Measurements from ENCODE around the gene BCAR3.
A peak's percentile ranks its signal among the peaks of the same experiment; 100 is the strongest.
"Not testable (repeated sequence)": the region's sequence is repeated elsewhere in the genome, so short reads cannot be mapped to it uniquely, and the experiment has no call there.

BCAR3 gene

DNA sequence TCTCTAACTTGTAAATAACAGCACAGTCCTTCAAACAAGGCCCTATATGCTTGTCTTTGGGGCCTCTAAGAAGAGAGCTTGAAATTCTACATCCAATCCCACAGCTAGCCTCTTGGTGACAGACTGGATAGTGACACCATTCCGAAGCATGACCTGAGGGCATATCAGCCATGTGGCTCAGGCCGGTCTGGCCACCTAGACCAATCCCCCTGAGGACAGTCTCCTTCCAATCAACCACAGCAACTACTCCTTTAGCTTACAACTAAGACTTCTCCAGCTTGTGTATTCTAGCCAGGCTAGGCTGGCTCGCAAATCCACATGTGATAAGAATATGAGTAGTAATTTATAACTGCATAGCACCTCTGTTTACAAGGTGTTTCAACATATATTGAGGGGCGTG, 14.0 kb downstream of the BCAR3 start:
- no peak for DNase-seq

- DNase-seq, result peak; percentile 54 to 65
Measured at GRCh38 chr1:93666613-93667384, 14.8 kb downstream of the BCAR3 start.

DNA sequence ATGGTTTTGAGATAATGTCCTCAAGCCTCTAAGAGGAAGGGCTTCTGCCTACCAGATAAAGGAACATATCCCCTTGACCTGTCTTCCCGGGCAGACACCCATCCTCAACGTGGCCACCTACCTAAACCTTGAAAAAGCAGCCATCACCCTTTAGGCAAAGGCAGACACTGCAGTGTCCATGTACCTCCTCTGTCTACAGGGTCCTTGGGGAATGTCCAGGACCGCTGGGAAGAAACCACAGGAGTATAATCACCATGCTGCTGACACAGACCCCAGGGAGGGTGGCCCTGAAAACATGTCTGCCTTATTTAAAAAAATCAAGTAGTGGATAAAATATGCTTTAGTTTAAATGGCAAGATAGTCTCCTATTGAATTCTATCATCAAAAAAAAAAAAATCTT, 16.6 kb downstream of the BCAR3 start:
- no peak for DNase-seq

DNA sequence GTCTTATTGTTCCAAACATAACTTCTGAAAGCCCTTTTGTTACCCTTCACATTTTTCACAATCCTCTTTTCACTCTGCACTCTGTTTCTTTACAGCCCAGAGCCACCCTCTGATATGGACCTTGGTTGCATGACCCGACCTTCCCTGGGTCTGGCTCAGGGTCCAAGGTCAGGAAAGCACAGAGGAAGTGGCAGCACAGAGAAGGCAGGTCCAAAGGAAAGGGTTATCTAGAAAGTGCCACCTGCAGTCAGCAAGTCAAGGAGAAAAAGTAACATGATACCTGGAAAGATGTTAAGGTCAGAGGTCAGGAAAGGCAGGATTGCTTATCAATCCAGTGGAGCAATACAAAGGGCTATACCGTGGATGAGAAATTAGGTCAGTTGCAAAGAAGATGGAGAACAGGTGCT, 18.4 kb downstream of the BCAR3 start:
- no peak for DNase-seq

- DNase-seq, result no peak
Measured at GRCh38 chr1:93662481-93663207, 19.0 kb downstream of the BCAR3 start.

GRCh38 chr1:93661829-93662474, 19.7 kb downstream of the BCAR3 start:
- no peak for DNase-seq

GRCh38 chr1:93661341-93661740, 20.3 kb downstream of the BCAR3 start:
- not testable (repeated sequence) for DNase-seq

GRCh38 chr1:93659822-93660503, 21.7 kb downstream of the BCAR3 start:
- peak in 1 of 2 experiments; percentile 29 for DNase-seq

DNA sequence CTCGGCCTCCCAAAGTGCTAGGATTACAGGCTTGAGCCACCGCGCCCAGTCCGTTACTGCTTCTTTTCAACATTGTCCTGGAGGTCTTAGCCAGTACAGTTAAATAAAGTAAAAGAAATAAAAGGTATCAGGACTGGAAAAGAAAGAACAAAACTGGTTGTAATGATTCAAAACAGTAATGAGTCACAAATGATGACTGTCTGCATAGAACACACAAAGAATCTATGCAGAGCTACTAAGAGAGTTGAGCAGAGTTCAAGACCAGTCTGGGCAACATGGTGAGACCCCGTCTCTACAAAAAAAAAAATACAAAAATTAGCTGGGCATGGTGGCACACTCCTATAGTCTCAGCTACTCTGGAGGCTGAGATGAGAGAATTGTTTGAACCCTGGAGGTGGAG, 23.4 kb downstream of the BCAR3 start:
- no peak for DNase-seq

GRCh38 chr1:93656491-93656890, 25.1 kb downstream of the BCAR3 start:
- DNase-seq, result no peak

- DNase-seq, result no peak
Measured at GRCh38 chr1:93653656-93654055, 28.0 kb downstream of the BCAR3 start.

- DNase-seq, result peak; percentile 70 to 76
Measured at GRCh38 chr1:93652323-93652949, 29.2 kb downstream of the BCAR3 start.

DNA sequence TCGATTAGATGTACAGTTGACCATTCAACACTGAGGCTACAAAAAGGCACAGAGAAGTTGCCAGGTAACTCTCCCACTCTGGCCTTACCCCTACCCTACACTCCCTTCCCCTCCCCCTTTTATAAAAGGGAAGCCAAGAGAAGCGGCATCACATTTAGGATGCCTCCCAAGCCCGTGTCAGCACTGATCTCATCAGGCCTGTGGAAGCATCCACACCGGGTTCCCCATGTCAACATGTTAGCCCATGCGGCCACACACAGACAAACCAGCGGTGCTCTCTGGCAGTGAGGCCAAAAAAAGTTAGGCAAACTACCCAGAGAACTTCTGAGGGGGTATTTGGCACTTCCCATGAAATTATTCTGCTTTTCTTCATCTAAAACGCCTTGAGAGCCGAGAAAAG, 29.9 kb downstream of the BCAR3 start:
- no peak for DNase-seq

GRCh38 chr1:93650159-93650558, 31.5 kb downstream of the BCAR3 start:
- DNase-seq, result not testable (repeated sequence)

- no peak for DNase-seq
Measured at GRCh38 chr1:93649231-93649630, 32.4 kb downstream of the BCAR3 start.

DNA sequence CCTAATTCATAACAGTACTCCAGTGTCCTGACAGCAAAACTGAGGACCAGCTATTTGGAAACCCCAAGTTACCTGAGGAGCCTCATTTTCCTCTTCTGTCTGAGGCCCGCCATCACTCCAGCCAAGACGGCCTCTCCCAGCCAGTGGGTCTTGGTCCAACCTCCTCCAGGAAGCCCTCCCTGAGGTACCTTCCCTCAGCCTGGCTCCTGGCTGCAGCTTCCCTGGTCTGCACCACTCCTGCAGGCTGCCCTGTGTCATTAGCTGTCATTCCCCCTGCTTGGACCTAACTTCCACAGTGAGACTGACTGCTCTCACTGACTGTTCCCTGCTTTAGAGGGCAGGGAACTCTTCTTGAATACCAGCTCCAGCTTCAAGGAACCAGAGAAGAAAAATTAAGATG, 33.0 kb downstream of the BCAR3 start:
- no peak for DNase-seq

DNA sequence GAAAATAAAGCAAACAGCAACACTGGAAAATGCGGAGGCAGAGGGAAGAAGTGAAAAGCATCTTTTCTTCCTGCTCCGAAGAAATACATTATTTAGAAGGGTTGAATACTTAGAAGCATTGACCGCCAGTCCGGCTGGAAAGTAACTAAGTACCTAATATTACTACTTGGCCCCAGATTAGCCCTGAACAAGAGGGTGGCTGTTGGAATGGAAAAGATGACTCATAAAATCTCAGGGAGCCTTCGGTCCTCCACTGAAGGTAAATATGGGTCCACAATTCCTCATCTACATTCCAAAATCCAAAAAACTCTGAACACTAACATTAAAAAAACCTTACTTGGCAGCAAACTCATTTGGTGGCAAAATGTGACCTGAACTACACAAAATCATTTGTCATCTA, 40.1 kb downstream of the BCAR3 start:
- DNase-seq, result no peak

- DNase-seq, result no peak
Measured at GRCh38 chr1:93640656-93641440, 40.8 kb downstream of the BCAR3 start.

DNA sequence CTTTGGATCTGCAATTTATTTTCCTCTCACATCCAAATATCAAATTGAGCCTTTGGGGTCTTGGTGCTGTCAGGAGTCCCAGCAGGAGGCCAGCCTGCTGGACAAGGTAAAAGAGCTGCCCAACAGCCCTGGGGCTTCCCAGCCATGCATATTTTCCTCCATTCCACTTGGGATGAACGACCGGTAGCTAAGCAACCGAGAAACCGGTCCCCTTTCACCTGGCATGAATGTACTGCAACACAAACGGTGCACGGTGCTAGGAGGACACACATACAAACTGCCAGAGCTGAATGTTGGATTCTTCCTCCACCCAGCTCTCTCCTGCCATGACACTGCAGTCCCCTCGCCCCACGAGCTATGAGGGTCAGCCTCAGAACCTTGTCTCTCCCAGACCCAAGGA, 42.7 kb downstream of the BCAR3 start:
- no peak for DNase-seq

DNA sequence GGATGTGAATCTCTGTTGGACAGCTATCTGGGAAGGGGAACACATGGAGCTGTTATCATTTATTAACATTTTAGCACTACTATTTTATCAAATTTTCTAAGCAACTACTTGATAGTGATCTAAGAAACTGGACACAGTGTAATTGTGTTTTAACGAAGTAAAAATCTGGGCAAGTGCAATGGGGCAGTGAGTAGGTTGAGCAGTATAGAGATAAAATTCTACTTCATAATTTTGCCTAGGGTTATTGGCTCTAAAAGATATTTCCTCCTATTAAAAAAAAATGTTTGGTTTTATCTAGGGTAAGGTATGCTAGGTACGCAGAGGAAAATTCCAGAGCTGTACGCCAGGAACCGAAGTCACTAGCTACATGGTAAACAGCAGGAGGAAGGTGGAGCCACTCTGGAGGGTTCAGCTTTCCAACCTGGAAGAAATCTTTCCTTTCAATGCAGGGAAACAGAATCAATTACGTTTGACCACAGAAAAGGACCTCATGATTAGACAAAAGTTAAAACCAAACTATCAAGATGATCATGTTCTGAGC, 43.3 kb downstream of the BCAR3 start:
- DNase-seq, result no peak

- no peak for DNase-seq
Measured at GRCh38 chr1:93636712-93637111, 44.9 kb downstream of the BCAR3 start.
